GM12892 (cell line): ENCODE data around the gene MFSD8.

ENCODE experiments used
- POLR2AphosphoS5 ChIP-seq: IDR thresholded peaks from 2 replicates; pipeline ENCODE4 v1.6.1; 2011; ENCODE audit warnings: low read depth, low read length, control low read depth
- TAF1 ChIP-seq: IDR thresholded peaks from 2 replicates; pipeline ENCODE4 v1.6.1; 2011; ENCODE audit warnings: low read depth, mild to moderate bottlenecking, control low read depth, low read length, borderline replicate concordance

GRCh38 chr4:127881563-127881864 lies 83.5 kb downstream of the MFSD8 start:
- TF ChIP-seq TAF1 (no peak), POLR2AphosphoS5 (no peak)
